DND-41 (cell line): ENCODE data around the gene SPATA46.

Experiments used
- ATAC-seq: fragments of 200-7000 bp; cut with Tn5 transposase; 3 replicates; pipeline ENCODE4 v1.9.1; 2021; ENCODE audit warnings: low read depth; ENCODE audit not compliant: insufficient read depth
- DNase-seq: peaks from one replicate; pipeline ENCODE4 v3.0.0-alpha.2; 2020
- H2AFZ ChIP-seq: 2 replicates; pipeline ENCODE4 v1.6.0; 2012; ENCODE audit warnings: low read depth, low read length
- H3K27ac ChIP-seq: 2 replicates; pipeline ENCODE4 v1.5.1; 2012; ENCODE audit warnings: low read length, inconsistent platforms
- H3K27me3 ChIP-seq: fragments of 200-600 bp; sonication (generic); 2 replicates; pipeline ENCODE4 v1.6.0; 2012; ENCODE audit warnings: low read length, mild to moderate bottlenecking, inconsistent platforms; ENCODE audit not compliant: insufficient read depth, poor library complexity
- H3K36me3 ChIP-seq: 2 replicates; pipeline ENCODE4 v1.5.1; 2012; ENCODE audit warnings: low read length, inconsistent platforms; ENCODE audit not compliant: insufficient read depth
- H3K4me1 ChIP-seq: 2 replicates; pipeline ENCODE4 v1.5.1; 2012; ENCODE audit warnings: mild to moderate bottlenecking, low read length; ENCODE audit not compliant: insufficient read depth
- H3K4me2 ChIP-seq: 2 replicates; pipeline ENCODE4 v1.6.0; 2012; ENCODE audit warnings: mild to moderate bottlenecking, moderate library complexity, low read length, inconsistent platforms; ENCODE audit not compliant: insufficient read depth
- H3K4me3 ChIP-seq, 2 experiments: fragments of 200-600 bp in 1 of 2; shearing (Covaris generic) in 1 of 2; 2 replicates each; pipeline ENCODE4 v1.5.1; 2012 to 2016; ENCODE audit warnings: inconsistent platforms in 2 of 2, low read length in 2 of 2, mild to moderate bottlenecking in 2 of 2, low read depth in 1 of 2, moderate library complexity in 1 of 2
- H3K79me2 ChIP-seq: 2 replicates; pipeline ENCODE4 v1.6.0; 2012; ENCODE audit warnings: low read length, inconsistent platforms; ENCODE audit not compliant: insufficient read depth
- H3K9ac ChIP-seq: 2 replicates; pipeline ENCODE4 v1.6.0; 2012; ENCODE audit warnings: low read depth, mild to moderate bottlenecking, inconsistent platforms, low read length, moderate library complexity
- H3K9me3 ChIP-seq: 2 replicates; pipeline ENCODE4 v1.5.1; 2012; ENCODE audit warnings: low read length, moderate library complexity, mild to moderate bottlenecking, inconsistent platforms; ENCODE audit not compliant: insufficient read depth, severe bottlenecking
- H4K20me1 ChIP-seq: 2 replicates; pipeline ENCODE4 v1.6.0; 2012; ENCODE audit warnings: low read length; ENCODE audit not compliant: insufficient read depth
- EZH2 ChIP-seq: IDR thresholded peaks from 3 replicates; pipeline ENCODE4 v1.6.1; 2012; ENCODE audit warnings: borderline replicate concordance, low read depth, mild to moderate bottlenecking, moderate library complexity, low read length, inconsistent platforms; ENCODE audit not compliant: severe bottlenecking
- TF ChIP-seq, protein P1 (sequence below): IDR thresholded peaks from 2 replicates; pipeline ENCODE4 v1.5.1; 2012; ENCODE audit warnings: borderline replicate concordance, low read length, moderate library complexity, mild to moderate bottlenecking; ENCODE audit not compliant: poor library complexity, severe bottlenecking; ENCODE audit errors: extremely low read depth

SPATA46 gene, protein sequence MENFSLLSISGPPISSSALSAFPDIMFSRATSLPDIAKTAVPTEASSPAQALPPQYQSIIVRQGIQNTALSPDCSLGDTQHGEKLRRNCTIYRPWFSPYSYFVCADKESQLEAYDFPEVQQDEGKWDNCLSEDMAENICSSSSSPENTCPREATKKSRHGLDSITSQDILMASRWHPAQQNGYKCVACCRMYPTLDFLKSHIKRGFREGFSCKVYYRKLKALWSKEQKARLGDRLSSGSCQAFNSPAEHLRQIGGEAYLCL

DNA sequence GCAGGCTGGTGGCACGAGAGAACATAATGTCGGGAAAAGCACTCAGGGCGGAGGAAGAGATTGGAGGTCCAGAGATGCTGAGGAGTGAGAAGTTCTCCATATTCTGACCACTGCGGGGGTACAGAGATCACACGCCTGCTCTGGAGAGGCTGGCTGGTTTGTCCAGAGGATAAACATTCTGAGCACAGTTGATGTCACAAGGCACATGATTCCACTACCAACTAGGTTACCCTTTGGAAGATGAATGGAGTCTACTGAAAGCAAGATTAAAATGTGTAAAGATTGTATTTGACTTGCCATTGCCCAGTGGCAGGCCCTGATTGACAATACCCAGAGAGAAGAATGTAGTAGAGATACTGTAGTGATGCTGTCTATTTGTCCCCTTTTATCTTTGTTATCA lies at the start of gene SPATA46:
Gene SPATA46, minus strand, starts transcription at position 164 of the 400 bp plus-strand sequence. Its CDS starts 64 bp downstream, at position 100.
- Histone ChIP-seq H3K4me1 (no peaks in the 10 kb centered on the region), H3K4me3 (no peak within 1 kb of the TSS), H3K27ac (no peak within 1 kb of the TSS), H4K20me1 (no peaks in the 10 kb centered on the region), H3K9ac (no peak within 1 kb of the TSS), H3K36me3 (no peaks in the 10 kb centered on the region), H3K4me2 (no peak within 1 kb of the TSS), H2AFZ (no peak within 1 kb of the TSS), H3K27me3 (peaks cover 12% of the 10 kb centered on the region), H3K9me3 (no peaks in the 10 kb centered on the region), H3K79me2 (no peaks in the 10 kb centered on the region)
- no peak for ATAC-seq
- DNase-seq = no peak
- TF ChIP-seq EZH2 = no peak
- TF ChIP-seq, protein P1, sequence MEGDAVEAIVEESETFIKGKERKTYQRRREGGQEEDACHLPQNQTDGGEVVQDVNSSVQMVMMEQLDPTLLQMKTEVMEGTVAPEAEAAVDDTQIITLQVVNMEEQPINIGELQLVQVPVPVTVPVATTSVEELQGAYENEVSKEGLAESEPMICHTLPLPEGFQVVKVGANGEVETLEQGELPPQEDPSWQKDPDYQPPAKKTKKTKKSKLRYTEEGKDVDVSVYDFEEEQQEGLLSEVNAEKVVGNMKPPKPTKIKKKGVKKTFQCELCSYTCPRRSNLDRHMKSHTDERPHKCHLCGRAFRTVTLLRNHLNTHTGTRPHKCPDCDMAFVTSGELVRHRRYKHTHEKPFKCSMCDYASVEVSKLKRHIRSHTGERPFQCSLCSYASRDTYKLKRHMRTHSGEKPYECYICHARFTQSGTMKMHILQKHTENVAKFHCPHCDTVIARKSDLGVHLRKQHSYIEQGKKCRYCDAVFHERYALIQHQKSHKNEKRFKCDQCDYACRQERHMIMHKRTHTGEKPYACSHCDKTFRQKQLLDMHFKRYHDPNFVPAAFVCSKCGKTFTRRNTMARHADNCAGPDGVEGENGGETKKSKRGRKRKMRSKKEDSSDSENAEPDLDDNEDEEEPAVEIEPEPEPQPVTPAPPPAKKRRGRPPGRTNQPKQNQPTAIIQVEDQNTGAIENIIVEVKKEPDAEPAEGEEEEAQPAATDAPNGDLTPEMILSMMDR = no peak

DNA sequence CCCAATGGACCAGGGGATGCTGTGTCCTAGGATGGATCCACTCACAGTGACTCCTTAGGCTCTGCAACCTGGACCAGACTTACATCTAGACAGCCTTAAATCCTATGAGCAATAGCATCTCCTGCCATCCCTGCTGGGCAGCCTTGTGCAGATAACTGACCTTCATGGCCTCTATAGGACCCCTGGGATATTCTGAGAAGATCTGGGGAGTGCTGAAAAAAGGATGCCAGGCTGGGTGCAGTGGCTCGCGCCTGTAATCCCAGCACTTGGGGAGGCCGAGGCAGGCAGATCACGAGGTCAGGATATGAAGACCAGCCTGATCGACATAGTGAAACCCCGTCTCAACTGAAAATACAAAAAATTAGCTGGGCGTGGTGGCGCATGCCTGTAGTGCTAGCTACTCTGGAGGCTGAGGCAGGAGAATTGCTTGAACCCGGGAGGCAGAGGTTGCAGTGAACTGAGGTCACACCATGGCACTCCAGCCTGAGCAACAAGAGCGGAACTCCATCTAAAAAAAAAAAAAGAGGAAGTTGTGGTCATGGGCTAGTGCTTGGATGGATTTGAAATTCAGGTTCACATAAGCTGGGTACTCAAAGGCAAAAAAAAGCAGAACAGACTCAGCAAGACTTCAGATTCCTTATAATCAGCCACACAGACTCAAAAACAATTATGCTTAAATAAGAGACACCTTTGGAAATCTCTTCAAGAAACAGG lies 46.2 kb upstream of the SPATA46 start:
- Histone ChIP-seq H3K9me3 (no peaks in the 10 kb centered on the region), H3K27ac (no peak overlapping the region), H3K79me2 (no peaks in the 10 kb centered on the region), H4K20me1 (no peaks in the 10 kb centered on the region), H2AFZ (no peak overlapping the region), H3K27me3 (peaks cover 3% of the 10 kb centered on the region), H3K4me3 (no peak overlapping the region), H3K9ac (no peak overlapping the region), H3K36me3 (no peaks in the 10 kb centered on the region), H3K4me2 (no peak overlapping the region), H3K4me1 (no peaks in the 10 kb centered on the region)
- ATAC-seq = no peak
- no peak for TF ChIP-seq EZH2
- TF ChIP-seq, protein P1 = no peak
- no peak for DNase-seq

DNA sequence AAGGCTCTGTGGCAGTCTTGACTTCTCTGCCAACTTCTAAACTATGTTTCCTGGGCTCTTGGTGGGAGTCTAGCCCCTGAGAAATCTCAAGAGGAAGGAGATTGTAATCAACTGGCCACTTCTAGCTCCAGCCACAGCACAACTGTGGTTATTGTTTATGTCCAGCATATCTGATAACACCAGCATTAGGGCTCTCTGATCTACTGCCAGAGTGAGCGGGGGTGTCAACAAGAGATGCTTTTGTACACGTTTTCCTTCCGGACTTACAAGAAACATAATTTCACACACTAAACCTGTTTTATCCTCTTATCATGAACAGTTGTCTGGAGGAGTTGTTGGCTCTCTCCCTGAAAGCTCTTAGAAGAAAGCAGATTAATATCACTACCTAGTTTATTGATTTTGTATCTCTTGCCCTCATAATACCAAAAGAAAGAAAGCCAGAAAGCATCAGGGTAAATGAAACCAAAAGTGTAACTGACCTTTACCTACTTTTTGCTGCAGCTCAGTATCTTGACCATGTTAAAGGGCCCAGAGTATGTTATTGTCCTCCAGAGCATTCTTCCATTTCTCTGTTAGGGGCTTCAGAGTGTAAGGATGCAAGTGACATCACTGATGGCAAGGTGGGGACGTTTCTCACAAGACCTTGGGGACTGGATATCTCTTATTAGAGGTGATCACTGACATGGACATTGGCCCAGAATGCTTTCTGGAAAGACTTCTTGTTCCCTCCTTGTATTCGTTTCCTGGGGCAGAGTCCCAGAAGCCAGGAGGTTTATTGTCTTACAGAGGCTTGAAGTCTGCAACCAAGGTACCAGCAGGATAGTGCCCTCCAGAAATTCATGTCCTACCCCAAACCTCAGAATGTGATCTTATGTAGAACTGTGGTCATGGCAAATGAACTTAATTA lies 44.9 kb upstream of the SPATA46 start:
- Histone ChIP-seq H3K27ac (no peak overlapping the region), H3K27me3 (peaks cover 3% of the 10 kb centered on the region), H3K36me3 (no peaks in the 10 kb centered on the region), H3K4me1 (no peaks in the 10 kb centered on the region), H3K79me2 (no peaks in the 10 kb centered on the region), H2AFZ (no peak overlapping the region), H3K9ac (no peak overlapping the region), H3K4me2 (no peak overlapping the region), H3K4me3 (no peak overlapping the region), H3K9me3 (no peaks in the 10 kb centered on the region), H4K20me1 (no peaks in the 10 kb centered on the region)
- no peak for ATAC-seq
- TF ChIP-seq, protein P1 = no peak
- no peak for TF ChIP-seq EZH2
- DNase-seq = no peak
